Activated CD4-positive, alpha-beta T cell treated with anti-CD3 and anti-CD28 coated beads, Interleukin-2, amount 50 U/mL, for 1 hour (primary cell): ENCODE data around the gene CEBPG.
A peak's percentile ranks its signal among the peaks of the same experiment; 100 is the strongest.

ENCODE experiments used
- DNase-seq: peaks from one replicate; pipeline ENCODE4 v3.0.0-alpha.2; 2020

Gene CEBPG

DNA sequence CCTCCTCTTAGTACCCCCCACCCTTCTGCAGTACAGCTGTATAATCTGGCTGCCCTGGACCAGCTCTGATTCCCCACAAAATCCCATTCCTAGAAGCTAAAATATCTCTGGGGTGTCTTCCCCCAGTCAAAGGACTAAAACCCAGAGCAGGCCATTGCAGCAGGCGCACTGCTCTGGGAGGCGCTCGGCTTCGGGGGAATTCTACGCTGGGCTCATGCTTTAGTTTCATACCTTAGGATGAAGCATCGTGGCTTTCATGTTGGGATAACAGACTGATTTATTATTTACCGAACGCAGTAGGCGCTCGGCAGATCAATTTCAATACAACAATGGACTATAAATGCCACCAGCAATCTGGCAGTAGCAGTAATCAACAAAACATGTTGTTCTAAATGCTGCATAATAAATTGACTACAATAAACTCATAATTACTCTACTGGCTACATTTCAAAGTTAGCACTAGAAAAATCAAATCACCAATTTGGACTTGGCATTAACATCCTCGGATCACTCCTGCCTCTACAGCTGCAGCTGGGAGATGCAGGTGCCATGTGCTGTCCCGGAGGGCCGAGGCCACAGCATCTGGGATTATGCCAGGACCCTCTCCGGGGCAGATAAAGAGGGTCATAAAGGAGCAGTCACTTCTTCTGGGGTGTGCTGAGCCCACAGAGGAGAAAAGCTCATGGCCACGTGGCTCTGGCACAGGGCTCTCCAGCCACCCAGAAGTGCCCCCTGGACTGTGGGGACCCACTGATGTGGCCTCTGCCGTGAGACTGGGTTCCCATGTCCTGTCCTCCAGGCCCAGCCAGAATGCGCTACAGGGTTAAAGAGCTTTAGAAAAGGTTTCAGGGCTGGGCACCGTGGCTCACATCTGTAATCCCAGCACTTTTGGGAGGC lies 35.3 kb downstream of the CEBPG start:
- no peak for DNase-seq

DNA sequence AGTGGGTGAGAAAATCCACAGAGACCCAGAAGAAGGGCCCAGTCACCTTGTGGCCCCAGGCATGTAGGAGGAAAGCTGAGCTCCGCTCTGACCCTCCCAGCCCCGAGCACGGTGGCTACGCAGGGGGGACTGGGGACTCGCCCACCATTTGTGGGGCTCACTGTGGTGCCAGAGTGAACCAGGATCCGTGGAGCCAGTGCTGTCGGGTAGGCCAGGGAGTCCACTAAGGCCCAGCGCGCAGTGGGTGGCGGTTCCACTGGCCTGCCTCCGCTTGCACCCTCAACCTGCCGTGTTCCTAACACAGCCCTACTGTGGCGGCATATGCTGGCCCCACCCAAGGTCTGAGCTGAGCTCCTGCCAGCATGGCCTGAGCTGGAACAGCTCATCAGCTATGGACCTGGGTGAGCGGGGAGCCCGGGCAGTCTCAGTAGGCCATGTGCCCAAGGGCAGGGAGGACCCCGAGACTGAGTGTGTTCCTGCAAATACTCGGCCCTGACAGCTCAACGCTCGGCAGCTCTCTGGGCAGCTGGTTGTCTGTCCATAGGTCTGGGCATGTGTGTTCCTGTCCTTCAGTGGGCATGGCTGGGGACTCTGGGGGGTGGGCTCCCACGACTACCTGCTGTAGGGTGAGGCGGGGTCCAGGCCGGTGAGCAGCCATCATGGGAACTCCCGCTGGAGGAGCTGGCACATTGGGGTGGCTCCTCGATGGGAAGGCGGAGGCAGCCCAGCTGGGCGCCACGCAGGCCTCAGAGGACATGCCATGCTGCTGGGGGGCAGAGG lies 36.6 kb downstream of the CEBPG start:
- DNase-seq, result no peak

DNA sequence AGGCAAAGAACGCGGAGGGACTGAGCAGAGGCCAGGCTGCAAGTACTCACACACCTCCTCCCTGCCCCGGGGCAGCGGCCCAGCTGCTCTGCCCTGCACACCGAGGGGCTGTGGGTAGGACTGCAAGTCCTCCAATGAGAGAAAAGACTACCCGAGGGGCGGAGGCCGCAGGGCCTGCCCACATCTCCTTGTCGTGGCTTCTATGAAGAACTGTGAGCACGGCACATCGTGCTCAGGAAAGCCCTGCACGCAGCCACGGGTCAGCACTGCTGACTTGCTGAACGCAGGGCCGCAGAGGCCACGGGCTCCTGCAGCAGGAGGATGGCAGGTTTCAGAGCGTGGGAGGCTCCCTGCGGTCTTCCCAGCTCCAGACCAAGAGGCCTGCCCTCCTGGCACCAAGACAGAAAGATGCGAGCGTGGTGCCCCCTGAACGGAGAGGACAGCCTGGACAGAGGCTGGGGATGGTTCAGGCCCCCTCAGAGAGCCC lies 37.4 kb downstream of the CEBPG start:
- DNase-seq, result no peak

DNA sequence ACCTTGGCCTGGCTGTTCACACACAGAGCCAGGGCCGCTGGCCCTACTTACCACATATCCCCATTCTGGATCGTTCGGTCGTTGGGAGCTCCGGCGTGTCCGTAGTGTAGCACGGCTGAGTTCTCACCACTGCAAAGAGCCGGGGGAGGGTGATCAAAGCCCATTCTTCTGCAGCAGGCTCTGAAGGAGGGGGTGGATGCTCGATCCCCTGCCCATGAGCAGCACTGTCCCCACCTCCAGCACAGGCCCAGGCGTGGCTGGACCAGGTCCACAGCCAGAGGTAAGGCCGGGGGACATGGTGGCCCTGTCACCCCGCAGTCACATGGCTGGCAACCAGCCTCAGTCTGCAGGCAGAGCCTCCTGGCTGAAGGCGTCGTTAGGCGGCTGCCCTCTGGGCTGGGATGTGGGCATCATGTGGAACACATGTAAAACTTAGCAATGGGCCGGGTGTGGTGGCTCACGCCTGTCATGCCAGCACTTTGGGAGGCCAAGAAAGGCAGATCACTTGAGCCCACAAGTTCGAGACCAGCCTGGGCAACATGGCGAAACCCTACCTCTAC lies 38.2 kb downstream of the CEBPG start:
- no peak for DNase-seq

DNA sequence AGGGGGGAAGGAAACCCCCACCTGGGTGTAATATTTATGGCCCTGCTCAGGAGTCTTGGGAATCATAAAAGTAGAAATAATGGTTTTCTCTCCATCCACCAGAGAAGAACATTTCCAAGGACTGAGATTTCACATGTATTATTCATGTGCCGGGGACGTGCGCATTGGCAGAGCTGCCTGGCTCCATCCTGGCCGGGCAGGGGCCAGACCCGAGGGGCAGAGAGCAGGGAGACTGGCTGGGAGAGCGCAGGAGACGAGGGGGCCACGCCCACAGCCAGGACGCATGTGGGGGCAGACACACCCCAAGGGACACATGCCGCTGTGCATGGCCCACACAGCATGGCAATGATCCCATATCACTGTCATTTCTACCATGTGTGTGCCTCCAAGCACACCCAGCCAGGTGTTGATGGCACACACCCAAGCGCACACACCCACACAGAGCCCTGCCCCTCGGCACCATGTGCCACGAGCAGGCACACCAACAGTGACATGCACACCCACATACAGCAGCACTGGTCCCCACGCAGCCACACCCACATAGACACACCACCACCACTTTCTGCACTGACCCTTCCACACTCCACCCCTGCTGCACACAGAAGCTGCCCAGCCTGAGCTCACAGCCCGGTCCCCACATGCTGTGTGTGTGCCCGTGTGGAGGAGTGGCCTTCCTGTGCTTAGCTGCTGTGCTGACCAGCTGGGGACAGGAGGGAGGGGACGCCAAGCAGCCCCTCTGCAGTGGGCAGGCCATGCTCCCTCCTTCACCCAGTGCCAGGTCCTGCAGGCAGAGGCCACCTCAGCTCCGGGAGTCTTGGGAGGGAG lies 39.3 kb downstream of the CEBPG start:
- no peak for DNase-seq

DNA sequence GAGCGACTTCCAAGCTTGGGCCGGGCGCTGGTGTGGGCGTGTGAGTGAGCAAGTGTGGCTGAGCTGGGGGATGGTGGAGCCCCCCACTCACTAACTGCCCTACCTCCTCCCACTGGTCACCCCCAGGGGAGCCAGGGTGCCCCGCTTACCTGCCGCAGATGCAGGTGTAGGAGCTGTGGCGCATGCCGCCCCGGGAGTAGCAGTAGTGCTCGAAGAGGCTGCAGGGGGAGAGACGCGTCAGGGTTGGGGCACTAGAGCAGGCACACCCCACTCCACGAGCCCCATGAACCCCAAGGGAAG lies 39.9 kb downstream of the CEBPG start:
- DNase-seq, result no peak

DNA sequence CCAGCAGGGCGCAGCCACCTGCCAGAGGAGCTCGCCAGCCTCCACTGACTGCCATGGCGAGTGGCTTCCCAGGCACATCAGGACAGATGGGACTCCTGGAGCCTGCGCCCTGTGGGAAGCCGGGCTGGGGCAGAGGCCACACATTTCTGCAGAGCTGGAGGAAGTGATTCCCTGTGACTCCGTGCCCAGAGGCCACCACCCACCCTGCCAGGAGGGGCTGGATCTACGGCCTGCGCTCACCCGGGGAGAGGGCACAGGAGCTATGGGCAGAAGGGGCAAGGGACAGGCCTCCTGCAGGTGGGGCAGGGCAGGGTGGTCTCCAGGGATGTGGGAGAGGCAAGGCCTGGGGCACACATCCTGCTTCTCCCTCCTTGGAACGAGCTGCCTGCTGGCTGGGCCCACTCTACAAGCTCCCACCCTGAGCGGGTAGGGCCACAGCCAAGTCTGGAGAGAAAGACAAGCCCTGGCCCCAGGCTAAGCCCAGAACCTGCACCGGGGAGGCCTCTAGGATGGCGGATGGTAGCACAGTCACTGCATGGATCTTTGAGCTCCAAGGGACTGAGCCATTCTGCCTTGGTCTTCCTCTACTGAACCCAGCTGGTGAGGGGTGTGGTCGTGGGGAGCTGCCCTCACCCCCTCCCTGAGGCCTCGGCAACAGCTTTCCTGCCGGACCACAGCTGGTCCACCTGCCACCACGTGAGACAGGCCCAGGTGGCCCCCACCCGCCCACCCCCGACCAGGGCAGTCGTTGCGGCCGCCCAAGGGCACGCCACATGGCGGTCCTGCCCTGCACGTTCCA lies 40.6 kb downstream of the CEBPG start:
- DNase-seq, result no peak

DNA sequence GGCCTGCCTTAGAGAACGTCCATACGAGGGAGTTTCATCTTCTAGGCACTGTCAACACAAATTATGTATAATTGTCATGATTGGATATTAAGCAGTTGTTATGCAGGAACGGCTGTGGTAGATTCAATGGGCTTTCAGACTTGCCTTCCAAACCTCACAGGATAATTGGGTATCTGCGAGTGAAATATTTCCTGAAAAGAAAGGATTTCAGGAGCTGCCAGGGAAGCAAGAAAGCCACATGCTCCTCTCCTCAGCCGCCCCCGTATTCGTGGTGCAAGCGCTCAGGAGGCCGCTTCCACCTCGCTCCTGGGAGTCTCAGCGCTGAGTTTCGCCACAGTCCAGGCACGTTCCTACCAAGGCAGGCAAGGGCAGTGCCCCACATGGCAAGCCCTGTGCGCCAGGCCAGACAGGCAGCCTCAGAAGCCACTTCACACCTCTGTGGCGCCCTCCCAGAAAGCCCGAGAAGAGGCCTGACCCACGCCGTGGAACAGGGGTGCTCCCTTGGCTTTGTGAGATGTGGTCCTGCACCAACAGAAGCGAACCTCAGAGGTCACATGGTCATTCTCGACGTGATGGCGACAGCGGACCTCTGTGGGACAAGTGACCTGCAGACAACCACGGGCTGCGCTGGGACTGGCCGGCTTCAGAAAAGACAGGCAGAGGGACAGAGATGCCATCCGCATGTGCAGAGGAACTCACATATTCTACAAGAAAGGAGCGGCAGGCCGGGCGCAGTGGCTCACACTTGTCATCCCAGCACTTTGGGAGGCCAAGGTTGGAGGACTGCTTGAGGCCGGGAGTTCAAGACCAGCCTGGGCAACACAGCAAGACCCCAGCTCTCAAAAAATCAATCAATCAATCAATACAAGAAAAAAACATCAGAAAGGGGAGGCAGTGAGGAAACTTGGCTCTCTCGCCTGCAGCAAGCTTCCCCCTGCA lies 41.4 kb downstream of the CEBPG start:
- DNase-seq, result no peak

DNA sequence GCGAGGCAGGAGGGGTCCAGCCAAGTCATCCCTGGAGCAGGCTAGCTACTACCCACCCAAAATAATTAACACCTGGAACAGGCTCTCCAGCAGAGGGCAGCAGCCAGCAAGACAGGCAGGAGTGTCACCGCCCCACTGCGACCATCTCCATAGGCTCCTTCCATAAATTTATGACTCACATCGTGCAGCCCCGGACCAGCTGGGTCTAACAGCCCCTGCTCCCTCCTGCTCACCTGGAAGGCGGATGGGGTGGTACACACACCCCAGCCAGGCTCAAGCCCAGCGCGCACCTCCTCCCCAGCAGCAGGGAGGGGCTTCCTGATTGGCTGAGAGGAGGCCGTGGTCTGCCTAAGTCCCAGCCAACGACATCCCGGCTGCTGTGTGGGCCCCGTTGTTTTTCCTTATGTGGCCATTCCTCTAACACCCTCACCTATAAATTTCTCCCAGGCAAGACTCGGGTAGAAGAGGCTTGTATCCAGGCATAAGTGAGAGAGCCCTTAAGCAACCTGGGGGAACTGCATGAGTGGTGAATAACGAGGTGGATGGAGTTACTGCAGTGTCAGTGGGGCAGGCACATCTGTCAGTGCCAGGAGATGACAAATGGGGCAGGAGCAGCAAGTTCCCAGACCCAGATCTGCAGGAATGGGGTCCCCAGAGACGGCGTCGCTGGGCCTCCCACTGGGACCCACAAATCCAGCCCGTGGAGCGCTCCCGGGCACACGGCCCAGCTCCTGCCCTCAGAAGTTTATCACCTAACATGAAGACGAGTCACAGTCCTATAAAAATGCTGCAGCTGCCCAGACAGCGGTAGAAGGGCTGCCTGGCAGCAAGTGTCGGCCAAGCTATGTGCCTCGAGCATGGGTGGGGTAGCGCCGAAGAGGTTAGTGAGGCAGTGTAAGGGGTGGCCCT lies 43.1 kb downstream of the CEBPG start:
- peak; percentile 65 for DNase-seq

DNA sequence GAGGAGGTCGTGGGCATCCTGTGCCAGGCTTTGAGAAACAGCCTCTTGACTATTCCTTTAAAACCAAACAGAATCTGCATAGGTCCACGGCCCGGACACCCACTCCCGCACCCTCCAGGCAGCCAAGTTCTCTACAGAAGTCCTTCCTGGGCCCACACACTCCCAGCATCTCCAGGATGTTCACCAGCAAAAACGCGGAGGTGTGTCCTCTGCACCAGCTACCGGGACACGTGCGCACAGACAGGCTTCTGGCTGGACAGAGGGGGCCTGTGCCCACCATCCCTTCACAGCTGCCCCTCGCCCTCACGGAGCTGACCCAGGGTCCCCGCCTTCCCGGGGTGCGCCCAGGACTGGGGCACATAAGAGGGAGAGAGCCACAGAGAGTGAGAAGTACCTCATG lies 44.2 kb downstream of the CEBPG start:
- no peak for DNase-seq

DNA sequence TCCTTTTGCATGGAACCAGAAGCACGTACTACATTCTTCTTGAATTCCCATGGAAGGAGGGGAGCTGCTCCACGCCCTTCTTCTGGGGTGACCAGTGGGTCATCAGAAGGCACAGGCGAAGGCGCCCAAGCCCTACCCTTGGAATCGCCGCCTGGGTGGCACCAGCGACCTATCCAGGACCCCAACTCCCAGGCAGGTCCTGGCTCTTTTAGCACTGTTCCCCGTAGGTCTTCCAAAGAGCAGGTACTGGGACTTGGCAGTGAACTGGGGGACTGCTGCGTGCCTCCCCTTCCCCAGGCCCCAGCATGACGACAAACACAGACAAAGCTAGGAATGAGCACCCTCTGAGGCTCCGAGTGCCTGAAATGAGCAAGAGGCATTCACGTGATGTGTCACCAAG lies 45.0 kb downstream of the CEBPG start:
- DNase-seq, result no peak

DNA sequence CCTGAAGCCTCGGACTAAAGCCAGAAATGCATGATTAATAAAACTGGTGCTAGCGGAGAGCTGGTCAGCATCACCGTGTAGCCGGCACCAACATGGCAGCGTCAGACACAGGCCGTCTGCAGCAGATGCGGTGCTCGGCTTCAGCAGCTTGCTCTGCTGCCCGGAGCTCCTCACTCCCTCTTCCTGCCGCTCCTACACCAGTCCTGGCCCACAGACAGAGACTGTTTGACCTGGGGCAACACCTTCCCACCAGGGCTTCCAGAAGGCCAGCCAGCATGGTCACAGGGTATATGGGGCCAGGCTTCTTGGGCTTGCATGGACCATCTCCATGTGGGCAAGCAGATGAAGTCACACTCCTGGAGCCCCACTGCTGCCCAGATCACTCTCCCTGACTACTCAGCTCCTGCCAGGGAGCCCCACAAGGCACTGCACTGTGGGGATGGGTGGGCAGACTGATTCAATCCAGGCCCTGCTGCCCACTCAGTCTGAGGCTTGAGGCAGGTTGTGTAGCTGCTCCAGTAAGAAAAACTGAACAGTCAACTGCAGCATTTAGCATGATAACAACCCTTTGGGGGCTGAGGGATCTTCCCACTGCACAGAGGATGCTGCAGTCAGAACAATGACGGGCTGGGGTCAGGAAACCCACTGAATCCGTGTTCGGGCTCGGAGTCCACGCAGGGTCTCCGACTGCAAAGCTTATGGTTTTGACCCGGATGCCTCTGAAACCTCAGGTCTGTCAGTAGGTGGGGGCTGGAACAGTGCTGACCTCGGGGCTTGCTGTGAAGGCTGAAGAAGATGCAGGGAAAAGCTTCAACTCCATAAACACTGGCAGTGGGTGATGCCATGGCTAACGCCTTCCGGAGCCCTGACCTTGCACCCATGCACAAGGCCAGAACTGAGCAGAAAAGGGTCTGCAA lies 45.6 kb downstream of the CEBPG start:
- no peak for DNase-seq

DNA sequence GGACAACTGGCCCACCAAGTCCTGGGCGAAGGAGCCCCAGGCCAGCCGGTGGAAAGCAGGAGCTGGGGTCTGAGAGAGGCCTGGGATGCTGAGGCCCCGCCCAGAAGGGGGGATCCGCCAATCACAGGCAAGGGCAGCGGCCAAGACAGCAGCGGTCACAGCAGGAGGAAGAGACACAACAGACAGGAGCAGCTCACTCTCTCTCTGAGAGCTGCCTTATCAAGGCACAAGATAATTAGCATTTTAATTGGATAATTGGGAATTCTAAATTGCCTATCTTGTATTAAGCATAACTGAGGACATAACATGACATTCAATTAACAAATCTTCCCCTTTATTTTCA lies 46.2 kb downstream of the CEBPG start:
- DNase-seq, result no peak

DNA sequence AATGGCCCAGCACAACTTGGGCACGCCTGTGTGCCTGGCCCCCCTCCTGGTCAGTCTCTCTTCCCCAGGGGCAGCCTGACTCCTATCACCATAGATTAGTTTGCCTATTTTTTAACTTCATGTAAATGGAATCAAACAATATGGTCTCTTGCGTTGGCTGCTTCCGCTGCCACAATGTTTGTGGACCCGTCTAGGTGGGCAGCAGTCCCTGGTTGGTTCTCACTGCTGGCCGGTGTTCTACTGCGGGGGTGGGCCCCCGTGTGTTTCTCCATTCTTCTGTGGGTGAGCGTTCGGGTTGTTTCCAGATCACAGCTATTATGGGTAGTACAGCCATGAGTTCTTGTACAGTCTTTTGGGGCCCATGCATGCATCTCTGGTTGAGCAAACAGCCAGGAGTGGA lies 47.3 kb downstream of the CEBPG start:
- DNase-seq, result no peak

DNA sequence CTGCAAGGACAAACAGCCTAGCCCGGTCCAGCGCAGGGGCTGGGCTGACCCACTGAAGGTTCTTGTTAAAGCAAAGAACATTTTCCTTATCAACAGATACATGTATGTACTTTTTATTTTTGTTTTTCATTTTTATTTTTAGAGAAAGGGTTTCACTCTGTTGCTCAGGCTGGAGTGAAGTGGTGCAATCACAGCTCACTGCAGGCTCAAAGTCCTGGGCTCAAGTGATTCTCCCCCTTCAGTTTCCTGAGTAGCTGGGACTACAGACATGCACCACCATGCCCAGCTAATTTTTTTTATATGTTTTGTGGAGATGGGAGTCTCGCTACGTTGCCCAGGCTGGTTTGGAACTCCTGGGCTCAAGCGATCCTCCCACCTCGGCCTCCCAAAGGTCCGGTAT lies 47.9 kb downstream of the CEBPG start:
- no peak for DNase-seq

DNA sequence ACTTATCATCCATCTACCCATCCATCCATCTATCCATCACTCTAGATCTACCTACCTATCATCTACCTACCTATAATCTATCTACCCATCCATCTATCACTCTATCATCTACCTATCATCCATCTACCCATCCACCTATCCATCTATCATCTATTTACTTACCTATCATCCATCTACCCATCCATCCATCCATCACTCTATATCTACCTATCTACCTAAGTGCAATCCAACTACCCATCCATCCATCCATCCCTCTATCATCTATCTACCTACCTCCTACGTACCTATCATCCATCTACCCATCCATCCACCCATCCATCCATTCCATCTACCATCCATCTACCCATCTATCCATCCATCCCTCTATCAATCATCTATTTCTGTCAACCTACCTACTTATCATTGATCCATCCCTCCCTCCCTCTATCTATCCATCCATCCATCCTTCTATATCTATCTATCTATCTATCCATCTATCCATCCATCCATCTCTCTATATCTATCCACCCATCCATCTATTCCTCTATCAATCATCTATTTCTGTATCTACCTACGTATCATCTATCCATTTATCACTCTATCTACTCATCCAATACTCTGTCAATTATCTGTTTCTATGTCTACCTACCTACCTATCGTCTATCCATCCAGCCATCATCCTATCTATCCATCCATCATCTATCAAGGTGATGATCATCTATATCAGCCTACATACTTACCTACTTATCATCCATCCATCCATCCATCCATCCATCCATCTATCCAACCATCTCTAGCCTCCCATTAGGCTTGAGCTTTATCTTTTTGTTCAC lies 49.1 kb downstream of the CEBPG start:
- DNase-seq, result no peak

DNA sequence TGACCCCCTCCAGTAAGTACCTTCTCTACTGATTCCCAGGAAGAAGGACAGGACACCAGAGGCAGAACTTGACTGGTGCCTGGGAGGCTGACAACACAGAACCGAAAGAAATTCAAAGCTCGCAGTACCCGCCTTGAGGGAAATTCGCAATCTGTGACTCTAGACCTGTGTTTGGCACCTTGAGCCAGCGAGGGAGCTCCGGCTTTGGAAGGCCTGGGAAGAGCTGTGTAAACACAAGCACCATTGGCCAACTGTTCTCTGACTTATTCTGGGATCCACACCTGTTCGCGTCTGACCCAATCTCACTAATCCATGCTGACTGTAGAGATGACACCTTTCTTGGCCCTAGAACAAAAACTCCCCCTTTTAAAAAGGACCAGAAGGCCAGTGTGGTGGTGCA lies 50.7 kb downstream of the CEBPG start:
- no peak for DNase-seq
